K562 (cell line): Measurements from ENCODE around the gene PLPP4. TPM values are rescaled to one million over a fixed set of nuclear protein-coding genes. Genes with fewer than 3 reads are reported as not detected.

ENCODE experiments used
- ATAC-seq: fragments of 200-7000 bp; cut with Tn5 transposase; 3 replicates; pipeline ENCODE4 v1.9.1; 2020; ENCODE audit warnings: moderate library complexity
- BruUV-seq: library from RNA; stranded (reverse); fragments of 400-500 nt; replicated peaks from 2 replicates; lab custom pipeline; 2021; lab: Mats Ljungman, UMichigan
- CTCF ChIA-PET: fragments of 300-600 bp; formaldehyde crosslinking; extraction: SDS; loops from one replicate; lab custom pipeline; 2021; ENCODE audit warnings: low intra/inter-chr PET ratio; lab: Yijun Ruan, JAX
- POLR2A ChIA-PET: fragments of 300-600, 350-650 bp; sonication (Branson Sonifier 250); formaldehyde crosslinking; extraction: SDS; loops from one replicate; lab custom pipeline; 2021; ENCODE audit warnings: antibody characterized with exemption, inconsistent platforms; lab: Yijun Ruan, JAX
- DNase-seq, 4 experiments: peaks; one replicate each; pipeline versions ENCODE4 v3.0.0 to v3.0.0-alpha.2; 2011 to 2018; ENCODE audit warnings: low spot score in 3 of 4, mixed read lengths in 3 of 4; ENCODE audit errors: extremely low read depth in 1 of 4
- FAIRE-seq: peaks from 2 replicates; lab custom pipeline; 2011; peaks lifted over from hg19 to GRCh38; lab: Jason Lieb, UNC
- H2AFZ ChIP-seq: 2 replicates; pipeline ENCODE4 v1.6.0; 2011; ENCODE audit warnings: low read depth, low read length, control low read depth, inconsistent platforms
- H3K27ac ChIP-seq: fragments of 200-600 bp; 3 replicates; pipeline ENCODE4 v1.8.0; 2011; ENCODE audit warnings: low read depth, mild to moderate bottlenecking, control low read depth, inconsistent platforms, low read length, moderate library complexity, mixed read lengths; ENCODE audit errors: extremely low read depth
- H3K27me3 ChIP-seq, 2 experiments: fragments of 300-600 bp in 1 of 2; 2 replicates in 1 of 2; 3 replicates in 1 of 2; pipeline versions ENCODE4 v1.6.0 to v1.8.0; 2011; ENCODE audit warnings: inconsistent platforms in 2 of 2, low read length in 2 of 2, mild to moderate bottlenecking in 1 of 2, mixed read lengths in 1 of 2, moderate library complexity in 1 of 2; ENCODE audit not compliant: control insufficient read depth in 2 of 2, insufficient read depth in 2 of 2
- H3K36me3 ChIP-seq: fragments of 300-600 bp; 3 replicates; pipeline ENCODE4 v1.8.0; 2011; ENCODE audit warnings: mild to moderate bottlenecking, low read length, inconsistent platforms; ENCODE audit not compliant: control insufficient read depth, insufficient read depth
- H3K4me1 ChIP-seq, 2 experiments: fragments of 200-600 bp in 1 of 2; replicated peaks in 1 of 2; 2 replicates in 1 of 2; 3 replicates in 1 of 2; pipeline versions ENCODE4 v1.5.1 to v1.8.0; 2011; ENCODE audit warnings: inconsistent platforms in 2 of 2, low read length in 2 of 2, mild to moderate bottlenecking in 1 of 2, mixed read lengths in 1 of 2, moderate library complexity in 1 of 2; ENCODE audit not compliant: control insufficient read depth in 2 of 2, insufficient read depth in 2 of 2
- H3K4me2 ChIP-seq: 2 replicates; pipeline ENCODE4 v1.6.1; 2011; ENCODE audit warnings: low read length, control low read depth, inconsistent platforms, mixed read lengths; ENCODE audit not compliant: insufficient read depth
- H3K4me3 ChIP-seq: fragments of 200-600 bp; sonication (generic), shearing (Covaris generic); 2 replicates; pipeline ENCODE4 v1.5.1; 2016; ENCODE audit warnings: control low read depth, inconsistent platforms
- H3K79me2 ChIP-seq: fragments of 200-600 bp; 3 replicates; pipeline ENCODE4 v1.8.0; 2011; ENCODE audit warnings: low read length, inconsistent platforms; ENCODE audit not compliant: control insufficient read depth, insufficient read depth
- H3K9ac ChIP-seq, 2 experiments: 2 replicates each; pipeline versions ENCODE4 v1.6.0 to v1.6.1; 2011; ENCODE audit warnings: low read depth in 2 of 2, low read length in 2 of 2, control low read depth in 1 of 2, inconsistent platforms in 1 of 2, mild to moderate bottlenecking in 1 of 2, mixed read lengths in 1 of 2; ENCODE audit not compliant: insufficient read depth in 1 of 2
- H3K9me1 ChIP-seq: one replicate; pipeline ENCODE4 v1.6.0; 2011; ENCODE audit warnings: inconsistent platforms, mild to moderate bottlenecking, low read length, moderate library complexity; ENCODE audit not compliant: control insufficient read depth, insufficient read depth
- H3K9me3 ChIP-seq: replicated peaks from 2 replicates; pipeline ENCODE4 v1.5.1; 2011; ENCODE audit warnings: low read depth, low read length, inconsistent platforms; ENCODE audit not compliant: control insufficient read depth, insufficient read depth
- H4K20me1 ChIP-seq: replicated peaks from 2 replicates; pipeline ENCODE4 v1.6.1; 2011; ENCODE audit warnings: low read length, inconsistent platforms, mixed read lengths; ENCODE audit not compliant: control insufficient read depth, insufficient read depth
- GABPA ChIP-seq: fragments of 200-800 bp; sonication (Bioruptor generic); conservative IDR thresholded peaks from 2 replicates; pipeline ENCODE4 v1.6.1; 2016; ENCODE audit warnings: low read depth, missing genetic modification characterization, missing compliant biosample characterization
- HES1 ChIP-seq: fragments of 450-650 bp; IDR thresholded peaks from 2 replicates; pipeline ENCODE4 v1.6.1; 2016; ENCODE audit warnings: low read depth, mild to moderate bottlenecking, moderate library complexity
- KLF6 ChIP-seq: fragments of 250-450 bp; sonication (Bioruptor Pico); IDR thresholded peaks from 2 replicates; pipeline ENCODE4 v1.4.0; 2020; ENCODE audit warnings: mild to moderate bottlenecking, moderate library complexity, borderline replicate concordance
- MED1 ChIP-seq: sonication (generic); formaldehyde crosslinking; IDR thresholded peaks from 2 replicates; pipeline ENCODE4 v1.8.1; 2023; ENCODE audit warnings: missing genetic modification reagents, borderline replicate concordance
- MEF2A ChIP-seq: IDR thresholded peaks from 2 replicates; pipeline ENCODE4 v1.6.1; 2011; ENCODE audit warnings: low read depth, mild to moderate bottlenecking, low read length, moderate library complexity; ENCODE audit not compliant: control insufficient read depth
- RBM39 ChIP-seq: fragments of 200-400 bp; formaldehyde crosslinking; optimal IDR thresholded peaks from 2 replicates; pipeline ENCODE3; 2018; ENCODE audit warnings: low read depth, low read length
- THRB ChIP-seq: fragments of 450-650 bp; formaldehyde crosslinking; conservative IDR thresholded peaks from 2 replicates; pipeline ENCODE4 v1.4.0; 2022; ENCODE audit warnings: mild to moderate bottlenecking, missing genetic modification characterization
- ZBTB9 ChIP-seq: fragments of 450-650 bp; formaldehyde crosslinking; IDR thresholded peaks from 2 replicates; pipeline ENCODE4 v1.4.0; 2020; ENCODE audit warnings: mild to moderate bottlenecking, moderate library complexity
- ZNF274 ChIP-seq: IDR thresholded peaks from 2 replicates; pipeline ENCODE4 v1.6.1; 2011; ENCODE audit warnings: low read depth, mild to moderate bottlenecking, low read length, moderate library complexity, borderline replicate concordance
- ZNF318 ChIP-seq, 2 experiments: fragments of 450-650 bp; IDR thresholded peaks; 2 replicates each; pipeline ENCODE4 v1.6.1; 2016; ENCODE audit warnings: mild to moderate bottlenecking in 2 of 2, borderline replicate concordance in 1 of 2, low read depth in 1 of 2, moderate library complexity in 1 of 2
- WGBS: fragments of 100-300 bp; shearing (Covaris generic); methylation state at CpG from one replicate; pipeline ENCODE4 v1.1.6; 2016; ENCODE audit warnings: low coverage, mixed read lengths; ENCODE audit not compliant: insufficient coverage; ENCODE audit errors: missing lambda C conversion rate; 5-methylcytosine and 5-hydroxymethylcytosine counted together
- in situ Hi-C: fragments of 300-500 bp; cut with MboI; formaldehyde crosslinking; loops from 4 replicates; pipeline ENCODE4 v1.15.0; 2018; ENCODE audit warnings: inconsistent platforms, mixed read lengths
- intact Hi-C: fragments of 100-400 bp; cut with micrococcal nuclease; formaldehyde crosslinking; loops from 2 replicates; pipeline ENCODE4 v1.14.2; 2022
- polyA plus RNA-seq, 8 experiments: library from polyadenylated mRNA; depleted of rRNA in 4 of 8; stranded (reverse) in 5 of 8; unstranded in 3 of 8; fragments of >200 nt; fragmentation: Nextera tagmentation in 2 of 8; fragmentation: Illumina TruSeq in 1 of 8; extraction: Ambion mirVana in 2 of 8; extraction: Trizol in 1 of 8; gene quantifications; 2 replicates each; pipeline versions ENCODE4 v1.2.1 to v1.2.3, GENCODE V29; 2011 to 2014; ENCODE audit warnings: inconsistent platforms in 1 of 8, missing spikeins in 1 of 8
- total RNA-seq, 7 experiments: library from RNA; depleted of rRNA in 6 of 7; stranded (reverse); fragments of >200 nt in 6 of 7; fragmentation: Illumina TruSeq in 2 of 7; extraction: Trizol in 2 of 7; gene quantifications; 2 replicates each; pipeline versions ENCODE4 v1.2.1 to v1.2.3, GENCODE V29; 2011 to 2021; ENCODE audit warnings: low replicate concordance in 1 of 7

PLPP4 gene
- total and polyA plus RNA-seq, 9 of the 15 experiments (the other 6 are each of a cell fraction or from before 2014, with no cell fraction given), result 0.08 TPM; not detected in 8

- 2% methylated on average over 5 of the region's 6 CpGs for WGBS
- FAIRE-seq (no peak), ATAC-seq (no peak), DNase-seq (no peak)
- H3K79me2 ChIP-seq, result no peaks in the 10 kb centered on the region
- H4K20me1 ChIP-seq, result no peaks in the 10 kb centered on the region
- H3K9ac ChIP-seq, result no peak overlapping the region
- H3K4me2 ChIP-seq, result no peak overlapping the region
- no peaks in the 10 kb centered on the region for H3K27me3 ChIP-seq
- intact Hi-C loops (no loop called here), in situ Hi-C loops (no loop called here)
- BruUV-seq, result no TSS peak
- CTCF ChIA-PET, result no interaction called here
- H3K9me3 ChIP-seq, result no peaks in the 10 kb centered on the region
- no peak overlapping the region for H3K27ac ChIP-seq
- no peak overlapping the region for H3K4me3 ChIP-seq
- no peaks in the 10 kb centered on the region for H3K9me1 ChIP-seq
- no peak for TF ChIP-seq MED1 (CRISPR knock-in tag)
- no peak for TF ChIP-seq THRB (CRISPR knock-in tag)
- no peak for TF ChIP-seq RBM39
- no peak for TF ChIP-seq GABPA
- TF ChIP-seq ZNF274, result no peak
- no peak for TF ChIP-seq MEF2A
- TF ChIP-seq KLF6 (CRISPR knock-in tag), result no peak
- TF ChIP-seq HES1, result no peak
- no peak for TF ChIP-seq ZNF318 (IDR thresholded peaks at IDR 0.05; ENCODE audit: borderline replicate concordance in 1 of 2, low read depth in 1 of 2)
- TF ChIP-seq ZBTB9 (CRISPR knock-in tag), result no peak
- H3K4me1 ChIP-seq, result no peaks in the 10 kb centered on the region
- H2AFZ ChIP-seq, result no peak overlapping the region
- no peaks in the 10 kb centered on the region for H3K36me3 ChIP-seq
- POLR2A ChIA-PET, result no interaction called here
Measured at GRCh38 chr10:120494313-120494710, 37.3 kb downstream of the PLPP4 start.
